ENCODE measurements around the gene SHC4.

- TF ChIP-seq CTCF (IDR thresholded peaks at IDR 0.05; ENCODE audit: low read depth, low read length) = no peak
- TF ChIP-seq MYC (IDR thresholded peaks at IDR 0.05; ENCODE audit: low read depth, low read length) = no peak
Observed at GRCh38 chr15:48955967-48956366, 7.8 kb downstream of the SHC4 start.
